SK-N-SH (cell line): ENCODE measurements around the gene GYPA.

Experiments
- CHD2 ChIP-seq: fragments of 150-350 bp; IDR thresholded peaks from 2 replicates; pipeline ENCODE4 v1.6.1; 2018; ENCODE audit warnings: low read length; ENCODE audit not compliant: partially characterized antibody
- CTCF ChIP-seq: fragments of 200-600 bp; sonication (generic); IDR thresholded peaks from 2 replicates; pipeline ENCODE4 v1.6.1; 2017; ENCODE audit warnings: antibody characterized with exemption, mild to moderate bottlenecking, moderate library complexity
- GABPA ChIP-seq: IDR thresholded peaks from 2 replicates; pipeline ENCODE4 v1.4.0; 2012; ENCODE audit warnings: low read depth, mild to moderate bottlenecking
- MAX ChIP-seq: IDR thresholded peaks from 2 replicates; pipeline ENCODE4 v1.4.0; 2012; ENCODE audit warnings: low read depth
- RAD21 ChIP-seq: IDR thresholded peaks from 2 replicates; pipeline ENCODE4 v1.6.1; 2012; ENCODE audit warnings: mild to moderate bottlenecking, low read length
- SIN3A ChIP-seq: IDR thresholded peaks from 2 replicates; pipeline ENCODE4 v1.6.1; 2012; ENCODE audit warnings: low read depth, mild to moderate bottlenecking, low read length, moderate library complexity, borderline replicate concordance
- SMC3 ChIP-seq: IDR thresholded peaks from 2 replicates; pipeline ENCODE4 v1.6.1; 2012; ENCODE audit warnings: low read depth, low read length, improper control_type of control experiment
- TCF12 ChIP-seq: IDR thresholded peaks from 2 replicates; pipeline ENCODE4 v1.4.0; 2012
- USF1 ChIP-seq: IDR thresholded peaks from 2 replicates; pipeline ENCODE4 v1.4.0; 2012; ENCODE audit warnings: low read depth, borderline replicate concordance
- USF2 ChIP-seq: fragments of 150-350 bp; IDR thresholded peaks from 2 replicates; pipeline ENCODE4 v1.6.1; 2017; ENCODE audit warnings: antibody characterized with exemption, low read length, low read depth, borderline replicate concordance

- TF ChIP-seq MAX (no peak), CHD2 (no peak), CTCF (no peak), SMC3 (no peak), USF2 (no peak), RAD21 (no peak), SIN3A (no peak), TCF12 (no peak), GABPA (no peak), USF1 (no peak)
These were observed 38.7 kb upstream of the GYPA start for GRCh38 chr4:144179152-144179739.
